IMR-90 (cell line): ENCODE results near the gene ADGRB3.
"Not testable (repeated sequence)": the region's sequence is repeated elsewhere in the genome, so short reads cannot be mapped to it uniquely, and the experiment has no call there.

Experiments used
- CHD1 ChIP-seq: IDR thresholded peaks from 2 replicates; pipeline ENCODE4 v1.6.1; 2012; ENCODE audit warnings: low read depth, low read length, improper control_type of control experiment
- CTCF ChIP-seq: conservative IDR thresholded peaks from 2 replicates; pipeline ENCODE4 v1.5.1; 2012; ENCODE audit warnings: mild to moderate bottlenecking, low read depth, low read length, improper control_type of control experiment
- MAFK ChIP-seq: IDR thresholded peaks from 2 replicates; pipeline ENCODE4 v1.6.1; 2012; ENCODE audit warnings: low read depth, low read length, improper control_type of control experiment
- MAZ ChIP-seq: IDR thresholded peaks from 2 replicates; pipeline ENCODE4 v1.6.1; 2012; ENCODE audit warnings: low read depth, mild to moderate bottlenecking, low read length, improper control_type of control experiment, moderate library complexity, borderline replicate concordance
- POLR2A ChIP-seq: IDR thresholded peaks from 2 replicates; pipeline ENCODE4 v1.6.1; 2012; ENCODE audit warnings: mild to moderate bottlenecking, low read depth, low read length
- RFX5 ChIP-seq: IDR thresholded peaks from 2 replicates; pipeline ENCODE4 v1.8.0; 2012; ENCODE audit warnings: low read depth, mild to moderate bottlenecking, low read length, moderate library complexity

- not testable (repeated sequence) for TF ChIP-seq MAZ, CTCF, RFX5, MAFK, POLR2A, CHD1
Measured at GRCh38 chr6:68676094-68676493, 41.0 kb downstream of the ADGRB3 start.
